Measurements from ENCODE around the gene PPCDC.

DNA sequence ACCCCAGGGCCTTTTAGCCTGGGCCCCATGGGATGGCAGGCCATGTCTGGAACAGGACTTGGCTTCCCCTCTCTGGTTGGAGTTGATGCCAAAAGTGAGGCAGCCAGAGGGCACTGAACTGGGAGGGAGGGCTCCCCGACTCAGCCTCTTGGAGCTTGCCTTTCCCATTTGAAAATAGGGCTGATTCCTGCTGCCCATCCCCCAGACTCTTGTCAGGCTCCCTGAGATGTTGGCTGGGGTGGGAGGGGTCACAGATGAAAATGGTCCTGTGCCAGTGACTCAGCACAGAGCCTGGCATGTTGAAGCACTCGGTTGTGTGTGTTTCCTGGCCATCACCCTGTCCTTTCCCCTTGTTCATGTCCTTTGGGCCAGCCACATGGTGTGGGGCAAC lies 6.6 kb downstream of the PPCDC start:
- TF ChIP-seq PPARA (CRISPR knock-in tag; IDR thresholded peaks at IDR 0.05; ENCODE audit: borderline replicate concordance): no peak
- TF ChIP-seq, protein P1, sequence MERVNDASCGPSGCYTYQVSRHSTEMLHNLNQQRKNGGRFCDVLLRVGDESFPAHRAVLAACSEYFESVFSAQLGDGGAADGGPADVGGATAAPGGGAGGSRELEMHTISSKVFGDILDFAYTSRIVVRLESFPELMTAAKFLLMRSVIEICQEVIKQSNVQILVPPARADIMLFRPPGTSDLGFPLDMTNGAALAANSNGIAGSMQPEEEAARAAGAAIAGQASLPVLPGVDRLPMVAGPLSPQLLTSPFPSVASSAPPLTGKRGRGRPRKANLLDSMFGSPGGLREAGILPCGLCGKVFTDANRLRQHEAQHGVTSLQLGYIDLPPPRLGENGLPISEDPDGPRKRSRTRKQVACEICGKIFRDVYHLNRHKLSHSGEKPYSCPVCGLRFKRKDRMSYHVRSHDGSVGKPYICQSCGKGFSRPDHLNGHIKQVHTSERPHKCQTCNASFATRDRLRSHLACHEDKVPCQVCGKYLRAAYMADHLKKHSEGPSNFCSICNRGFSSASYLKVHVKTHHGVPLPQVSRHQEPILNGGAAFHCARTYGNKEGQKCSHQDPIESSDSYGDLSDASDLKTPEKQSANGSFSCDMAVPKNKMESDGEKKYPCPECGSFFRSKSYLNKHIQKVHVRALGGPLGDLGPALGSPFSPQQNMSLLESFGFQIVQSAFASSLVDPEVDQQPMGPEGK (CRISPR knock-in tag; IDR thresholded peaks at IDR 0.05; ENCODE audit: borderline replicate concordance): no peak
